Bronchial epithelial cell (primary cell): ENCODE data around the gene DLGAP1. TPM values are rescaled to one million over a fixed set of nuclear protein-coding genes. Genes with fewer than 3 reads are reported as not detected.
"Not testable (repeated sequence)": the region's sequence is repeated elsewhere in the genome, so short reads cannot be mapped to it uniquely, and the experiment has no call there.

Experiments used
- DNase-seq: peaks from one replicate; pipeline ENCODE4 v3.0.0-alpha.2; 2010; ENCODE audit warnings: low read depth
- FAIRE-seq: peaks from 2 replicates; lab custom pipeline; 2011; peaks lifted over from hg19 to GRCh38; lab: Jason Lieb, UNC
- H3K27me3 ChIP-seq: 2 replicates; pipeline ENCODE4 v1.5.1; 2011; ENCODE audit warnings: low read length; ENCODE audit not compliant: control insufficient read depth, insufficient read depth
- H3K36me3 ChIP-seq: 2 replicates; pipeline ENCODE4 v1.5.1; 2011; ENCODE audit warnings: low read length; ENCODE audit not compliant: control insufficient read depth, insufficient read depth
- H3K4me3 ChIP-seq: 2 replicates; pipeline ENCODE4 v1.5.1; 2011; ENCODE audit warnings: mild to moderate bottlenecking, low read depth, low read length, control low read depth
- total RNA-seq: library from RNA; depleted of rRNA; stranded (reverse); fragments of >200 nt; gene quantifications from 2 replicates; pipeline ENCODE4 v1.2.1, GENCODE V29; 2014
- TF ChIP-seq, protein P1 (sequence below): IDR thresholded peaks from 2 replicates; pipeline ENCODE4 v1.5.1; 2011; ENCODE audit warnings: mild to moderate bottlenecking, moderate library complexity, low read length, control low read depth, inconsistent platforms; ENCODE audit not compliant: insufficient read depth, severe bottlenecking

Gene DLGAP1
- total RNA-seq, 1 donor from 2014 or later, result not detected

- no peak for FAIRE-seq
Observed at GRCh38 chr18:3605954-3606443, 849.1 kb downstream of the DLGAP1 start.

DNA sequence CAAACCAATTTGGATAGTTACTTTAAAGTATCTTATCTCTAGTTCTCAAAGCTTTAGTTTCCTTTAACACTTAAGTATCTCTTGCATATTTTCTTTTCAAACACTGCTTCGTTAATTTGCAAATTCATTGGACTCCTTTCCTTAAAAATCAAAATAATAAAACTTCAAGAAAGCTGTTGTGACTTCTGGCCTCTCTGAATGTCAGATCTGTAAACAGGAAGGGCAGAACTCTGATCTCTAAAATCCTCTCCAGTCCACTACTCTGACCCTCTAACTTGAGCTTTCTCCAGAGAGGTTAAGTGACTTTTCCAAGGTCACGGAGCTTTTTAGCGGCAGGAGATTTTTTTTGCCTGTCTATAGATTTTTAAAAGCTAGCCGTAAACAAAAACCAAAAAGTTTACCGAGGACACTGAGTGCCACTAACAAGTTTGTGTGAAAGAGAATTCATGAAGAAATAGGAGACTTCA, 849.6 kb downstream of the DLGAP1 start:
- peak overlapping the region; percentile 49 for H3K4me3 ChIP-seq
- no peaks in the 10 kb centered on the region for H3K36me3 ChIP-seq
- no peaks in the 10 kb centered on the region for H3K27me3 ChIP-seq
- FAIRE-seq (no peak), DNase-seq (no peak)
- TF ChIP-seq, protein P1, sequence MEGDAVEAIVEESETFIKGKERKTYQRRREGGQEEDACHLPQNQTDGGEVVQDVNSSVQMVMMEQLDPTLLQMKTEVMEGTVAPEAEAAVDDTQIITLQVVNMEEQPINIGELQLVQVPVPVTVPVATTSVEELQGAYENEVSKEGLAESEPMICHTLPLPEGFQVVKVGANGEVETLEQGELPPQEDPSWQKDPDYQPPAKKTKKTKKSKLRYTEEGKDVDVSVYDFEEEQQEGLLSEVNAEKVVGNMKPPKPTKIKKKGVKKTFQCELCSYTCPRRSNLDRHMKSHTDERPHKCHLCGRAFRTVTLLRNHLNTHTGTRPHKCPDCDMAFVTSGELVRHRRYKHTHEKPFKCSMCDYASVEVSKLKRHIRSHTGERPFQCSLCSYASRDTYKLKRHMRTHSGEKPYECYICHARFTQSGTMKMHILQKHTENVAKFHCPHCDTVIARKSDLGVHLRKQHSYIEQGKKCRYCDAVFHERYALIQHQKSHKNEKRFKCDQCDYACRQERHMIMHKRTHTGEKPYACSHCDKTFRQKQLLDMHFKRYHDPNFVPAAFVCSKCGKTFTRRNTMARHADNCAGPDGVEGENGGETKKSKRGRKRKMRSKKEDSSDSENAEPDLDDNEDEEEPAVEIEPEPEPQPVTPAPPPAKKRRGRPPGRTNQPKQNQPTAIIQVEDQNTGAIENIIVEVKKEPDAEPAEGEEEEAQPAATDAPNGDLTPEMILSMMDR, result no peak

More at GRCh38 chr18:3605954-3606443, 849.1 kb downstream of the DLGAP1 start:
- DNase-seq, result peak; percentile 36
- Histone ChIP-seq H3K4me3 (peak overlapping the region; percentile 49), H3K27me3 (no peaks in the 10 kb centered on the region), H3K36me3 (no peaks in the 10 kb centered on the region)
- TF ChIP-seq, protein P1, result no peak

- H3K4me3 ChIP-seq, result peak overlapping the region; percentile 49
- H3K36me3 ChIP-seq, result no peaks in the 10 kb centered on the region
- H3K27me3 ChIP-seq, result no peaks in the 10 kb centered on the region
- DNase-seq (peak; percentile 96), FAIRE-seq (no peak)
- TF ChIP-seq, protein P1, result no peak
Observed at GRCh38 chr18:3604498-3605408, 850.4 kb downstream of the DLGAP1 start.

- no peaks in the 10 kb centered on the region for H3K27me3 ChIP-seq
- no peak for FAIRE-seq
- peak overlapping the region; percentile 49 for H3K4me3 ChIP-seq
- DNase-seq, result no peak
- H3K36me3 ChIP-seq, result no peaks in the 10 kb centered on the region
- TF ChIP-seq, protein P1, result no peak
Observed at GRCh38 chr18:3604235-3604497, 850.9 kb downstream of the DLGAP1 start.

GRCh38 chr18:3603421-3604234, 851.5 kb downstream of the DLGAP1 start:
- peak; percentile 47 for FAIRE-seq

GRCh38 chr18:3601106-3601755, 853.9 kb downstream of the DLGAP1 start:
- not testable (repeated sequence) for DNase-seq, H3K4me3 ChIP-seq, H3K27me3 ChIP-seq, H3K36me3 ChIP-seq, FAIRE-seq

More at GRCh38 chr18:3603421-3604234, 851.5 kb downstream of the DLGAP1 start:
- no peaks in the 10 kb centered on the region for H3K36me3 ChIP-seq
- H3K27me3 ChIP-seq, result no peaks in the 10 kb centered on the region
- H3K4me3 ChIP-seq, result peak overlapping the region; percentile 49
- DNase-seq, result peak; percentile 97
- TF ChIP-seq, protein P1, result no peak
